IMR-90 (cell line): ENCODE data around the gene CD44. TPM values are rescaled to one million over a fixed set of nuclear protein-coding genes. Genes with fewer than 3 reads are reported as not detected.

Source experiments
- ATAC-seq: fragments of 200-7000 bp; cut with Tn5 transposase; 2 replicates; pipeline ENCODE4 v1.9.1; 2020; ENCODE audit warnings: low read depth, mild to moderate bottlenecking, moderate library complexity
- BruUV-seq: library from RNA; stranded (reverse); fragments of 400-500 nt; replicated peaks from 2 replicates; lab custom pipeline; 2021; lab: Mats Ljungman, UMichigan
- CTCF ChIA-PET: fragments of 300-600 bp; formaldehyde crosslinking; extraction: SDS; loops from one replicate; lab custom pipeline; 2021; ENCODE audit warnings: antibody characterized with exemption; lab: Yijun Ruan, JAX
- POLR2A ChIA-PET: fragments of 300-600 bp; sonication (Branson Sonifier 250); formaldehyde crosslinking; loops from one replicate; lab custom pipeline; 2022; ENCODE audit warnings: antibody characterized with exemption; ENCODE audit not compliant: unreplicated experiment; lab: Charles Lee
- DNase-seq: peaks from one replicate; pipeline ENCODE4 v3.0.0; 2013
- H2AFZ ChIP-seq: replicated peaks from 2 replicates; pipeline ENCODE3; 2013; ENCODE audit warnings: low read length, mild to moderate bottlenecking; ENCODE audit not compliant: poor library complexity
- H2AK5ac ChIP-seq: 2 replicates; pipeline ENCODE4 v1.6.1; 2013; ENCODE audit warnings: low read depth, low read length, inconsistent platforms
- H2AK9ac ChIP-seq: replicated peaks from 2 replicates; pipeline ENCODE3; 2013; ENCODE audit warnings: mild to moderate bottlenecking, low read depth, low read length, moderate library complexity; ENCODE audit not compliant: poor library complexity
- H2BK120ac ChIP-seq: 2 replicates; pipeline ENCODE4 v1.6.1; 2013; ENCODE audit warnings: low read depth, low read length, inconsistent platforms
- H2BK15ac ChIP-seq: 3 replicates; pipeline ENCODE4 v1.6.1; 2013; ENCODE audit warnings: low read depth, low read length, inconsistent platforms
- H2BK20ac ChIP-seq: 2 replicates; pipeline ENCODE4 v1.6.1; 2013; ENCODE audit warnings: low read depth, mild to moderate bottlenecking, inconsistent platforms, low read length, moderate library complexity
- H2BK5ac ChIP-seq: 2 replicates; pipeline ENCODE4 v1.6.1; 2013; ENCODE audit warnings: mild to moderate bottlenecking, low read depth, low read length, inconsistent platforms; ENCODE audit not compliant: poor library complexity, severe bottlenecking
- H3K14ac ChIP-seq: replicated peaks from 2 replicates; pipeline ENCODE4 v1.6.1; 2013; ENCODE audit warnings: low read depth, low read length, inconsistent platforms
- H3K18ac ChIP-seq: 2 replicates; pipeline ENCODE4 v1.6.1; 2013; ENCODE audit warnings: low read depth, low read length, control low read depth
- H3K23ac ChIP-seq: 2 replicates; pipeline ENCODE4 v1.6.1; 2013; ENCODE audit warnings: low read depth, low read length, inconsistent platforms
- H3K27ac ChIP-seq: 2 replicates; pipeline ENCODE4 v1.5.1; 2013; ENCODE audit warnings: mild to moderate bottlenecking, control low read depth, low read length; ENCODE audit not compliant: insufficient read depth
- H3K27me3 ChIP-seq: 2 replicates; pipeline ENCODE4 v1.6.1; 2013; ENCODE audit warnings: low read length; ENCODE audit not compliant: control insufficient read depth, insufficient read depth
- H3K36me3 ChIP-seq: 2 replicates; pipeline ENCODE4 v1.6.1; 2013; ENCODE audit warnings: low read length, mixed read lengths; ENCODE audit not compliant: control insufficient read depth, insufficient read depth
- H3K4ac ChIP-seq: 2 replicates; pipeline ENCODE4 v1.6.1; 2013; ENCODE audit warnings: low read depth, low read length, inconsistent platforms
- H3K4me1 ChIP-seq: 2 replicates; pipeline ENCODE4 v1.6.1; 2013; ENCODE audit warnings: low read length, mixed read lengths; ENCODE audit not compliant: control insufficient read depth, insufficient read depth
- H3K4me2 ChIP-seq: 2 replicates; pipeline ENCODE4 v1.6.1; 2013; ENCODE audit warnings: low read depth, mild to moderate bottlenecking, control low read depth, low read length, moderate library complexity
- H3K4me3 ChIP-seq: 2 replicates; pipeline ENCODE4 v1.5.1; 2013; ENCODE audit warnings: low read depth, mild to moderate bottlenecking, control low read depth, low read length, moderate library complexity; ENCODE audit not compliant: insufficient read depth
- H3K56ac ChIP-seq: 2 replicates; pipeline ENCODE4 v1.6.1; 2013; ENCODE audit warnings: low read length, inconsistent platforms; ENCODE audit not compliant: insufficient read depth; ENCODE audit errors: extremely low read depth
- H3K79me1 ChIP-seq, 2 experiments: 2 replicates each; pipeline ENCODE4 v1.6.1; 2013; ENCODE audit warnings: low read length in 2 of 2, inconsistent platforms in 1 of 2, low read depth in 1 of 2
- H3K9ac ChIP-seq: 2 replicates; pipeline ENCODE4 v1.6.1; 2013; ENCODE audit warnings: low read depth, low read length, control low read depth
- H3K9me1 ChIP-seq: 2 replicates; pipeline ENCODE4 v1.6.1; 2013; ENCODE audit warnings: low read length, inconsistent platforms; ENCODE audit not compliant: insufficient read depth
- H3K9me3 ChIP-seq: 2 replicates; pipeline ENCODE4 v1.6.1; 2013; ENCODE audit warnings: low read length; ENCODE audit not compliant: control insufficient read depth, insufficient read depth
- H4K20me1 ChIP-seq: 2 replicates; pipeline ENCODE4 v1.6.1; 2013; ENCODE audit warnings: low read length, inconsistent platforms; ENCODE audit not compliant: insufficient read depth
- H4K5ac ChIP-seq: 2 replicates; pipeline ENCODE4 v1.6.1; 2013; ENCODE audit warnings: mild to moderate bottlenecking, low read depth, low read length, control low read depth
- H4K8ac ChIP-seq, 2 experiments: 2 replicates each; pipeline ENCODE4 v1.6.1; 2013; ENCODE audit warnings: low read depth in 2 of 2, low read length in 2 of 2, control low read depth in 1 of 2, inconsistent platforms in 1 of 2
- H4K91ac ChIP-seq: 2 replicates; pipeline ENCODE4 v1.6.1; 2013; ENCODE audit warnings: low read depth, low read length, inconsistent platforms; ENCODE audit not compliant: insufficient read depth
- BHLHE40 ChIP-seq: fragments of 150-350 bp; IDR thresholded peaks from 2 replicates; pipeline ENCODE4 v1.6.1; 2016; ENCODE audit warnings: mild to moderate bottlenecking, low read depth, low read length
- CEBPB ChIP-seq: IDR thresholded peaks from 2 replicates; pipeline ENCODE4 v1.6.1; 2012; ENCODE audit warnings: low read depth, low read length, improper control_type of control experiment
- CHD1 ChIP-seq: IDR thresholded peaks from 2 replicates; pipeline ENCODE4 v1.6.1; 2012; ENCODE audit warnings: low read depth, low read length, improper control_type of control experiment
- CTCF ChIP-seq: conservative IDR thresholded peaks from 2 replicates; pipeline ENCODE4 v1.5.1; 2012; ENCODE audit warnings: mild to moderate bottlenecking, low read depth, low read length, improper control_type of control experiment
- ELK1 ChIP-seq: fragments of 150-350 bp; IDR thresholded peaks from 2 replicates; pipeline ENCODE4 v1.6.1; 2016; ENCODE audit warnings: low read depth, mild to moderate bottlenecking, low read length, moderate library complexity, borderline replicate concordance
- MAFK ChIP-seq: IDR thresholded peaks from 2 replicates; pipeline ENCODE4 v1.6.1; 2012; ENCODE audit warnings: low read depth, low read length, improper control_type of control experiment
- MAZ ChIP-seq: IDR thresholded peaks from 2 replicates; pipeline ENCODE4 v1.6.1; 2012; ENCODE audit warnings: low read depth, mild to moderate bottlenecking, low read length, improper control_type of control experiment, moderate library complexity, borderline replicate concordance
- MXI1 ChIP-seq: IDR thresholded peaks from 2 replicates; pipeline ENCODE4 v1.6.1; 2012; ENCODE audit warnings: low read depth, mild to moderate bottlenecking, low read length, moderate library complexity, borderline replicate concordance
- NFE2L2 ChIP-seq: fragments of 150-350 bp; IDR thresholded peaks from 2 replicates; pipeline ENCODE4 v1.6.1; 2016; ENCODE audit warnings: low read depth, mild to moderate bottlenecking, low read length
- RCOR1 ChIP-seq: IDR thresholded peaks from 2 replicates; pipeline ENCODE4 v1.6.1; 2012; ENCODE audit warnings: mild to moderate bottlenecking, low read length, improper control_type of control experiment; ENCODE audit not compliant: insufficient replicate concordance
- RFX5 ChIP-seq: IDR thresholded peaks from 2 replicates; pipeline ENCODE4 v1.8.0; 2012; ENCODE audit warnings: low read depth, mild to moderate bottlenecking, low read length, moderate library complexity
- SMC3 ChIP-seq: fragments of 150-350 bp; IDR thresholded peaks from 2 replicates; pipeline ENCODE4 v1.6.1; 2016; ENCODE audit warnings: low read depth, mild to moderate bottlenecking, antibody characterized with exemption, low read length, moderate library complexity
- WGBS, 2 experiments: methylation state at CpG; one replicate each; pipeline versions ENCODE4 v1.1.5 to v1.1.7; 2013; ENCODE audit warnings: missing lambda C conversion rate in 2 of 2; ENCODE audit not compliant: insufficient read length in 1 of 2; ENCODE audit errors: extremely low coverage in 2 of 2; 5-methylcytosine and 5-hydroxymethylcytosine counted together
- dilution Hi-C: fragments of 300-500 bp; cut with HindIII; formaldehyde crosslinking; loops from one replicate; pipeline ENCODE4 v1.14.3; 2018; ENCODE audit warnings: low sequenced_read_pairs; ENCODE audit not compliant: unreplicated experiment
- in situ Hi-C: fragments of 300-500 bp; cut with MboI; formaldehyde crosslinking; loops from 3 replicates; pipeline ENCODE4 v1.14.3; 2019; ENCODE audit warnings: low sequenced_read_pairs, inconsistent platforms, mixed read lengths
- intact Hi-C: fragments of 100-400 bp; cut with micrococcal nuclease; formaldehyde crosslinking; loops from 2 replicates; pipeline ENCODE4 v1.10.0; 2022
- polyA plus RNA-seq, 3 experiments: library from polyadenylated mRNA; depleted of rRNA; stranded (reverse); fragments of >200 nt; gene quantifications; 2 replicates each; pipeline ENCODE4 v1.2.3, GENCODE V29; 2012; ENCODE audit warnings: low replicate concordance in 1 of 3
- total RNA-seq: library from RNA; depleted of rRNA; stranded (reverse); fragments of >200 nt; gene quantifications from 2 replicates; pipeline ENCODE4 v1.2.3, GENCODE V29; 2012

Gene CD44
- total and polyA plus RNA-seq, 2 of the 4 experiments (the other 2 are of a cell fraction) = 357 to 947 TPM

GRCh38 chr11:35223371-35223796 is 84.4 kb downstream of the CD44 start:
- Histone ChIP-seq H3K9me1 (peaks cover 16% of the 10 kb centered on the region), H2AK9ac (no peak overlapping the region), H4K8ac (peak overlapping the region; percentile 2 to 12; a peak in 1 of 4 replicates), H3K27ac (peak overlapping the region; percentile 3; the same call in 1 of the 2 replicates), H4K5ac (no peak overlapping the region), H3K4me1 (peaks cover 30% of the 10 kb centered on the region), H3K27me3 (no peaks in the 10 kb centered on the region), H3K4me3 (no peak overlapping the region), H2AFZ (no peak overlapping the region), H3K23ac (no peak overlapping the region; the same call in 1 of the 2 replicates), H2BK15ac (no peak overlapping the region; the same call in 2 of the 3 replicates), H2BK5ac (peak overlapping the region; percentile 1), H3K4me2 (no peak overlapping the region), H3K4ac (no peak overlapping the region), H2AK5ac (no peak overlapping the region), H3K9ac (no peak overlapping the region), H3K56ac (no peak overlapping the region), H3K36me3 (peaks cover 68% of the 10 kb centered on the region), H3K14ac (no peak overlapping the region), H3K18ac (no peak overlapping the region), H3K79me1 (peaks cover 14 to 82% of the 10 kb centered on the region in 2 experiments), H3K9me3 (no peaks in the 10 kb centered on the region), H2BK20ac (no peak overlapping the region), H2BK120ac (0 out of 2 replicates have a peak overlapping the region, but pooled peaks have one; percentile 0), H4K91ac (no peak overlapping the region), H4K20me1 (no peaks in the 10 kb centered on the region; the same call in 1 of the 2 replicates)
- ATAC-seq (no peak), DNase-seq (peak; percentile 62)
- TF ChIP-seq MAFK (no peak), ELK1 (no peak), RCOR1 (no peak), SMC3 (no peak), CHD1 (no peak), MAZ (no peak; the same call in 1 of the 2 replicates), RFX5 (no peak), CTCF (no peak), BHLHE40 (no peak), CEBPB (no peak), NFE2L2 (no peak), MXI1 (no peak)
- 0% methylated on average over 2 of the region's 9 CpGs; no CpG with 5 or more reads in 1 of the 2 experiments for WGBS, 2 experiments
- CTCF ChIA-PET = interaction anchor here (1.2 kb wide), 1 partner anchor 165 kb away, joined by 3 read pairs; no protein-coding TSS in a partner anchor
- POLR2A ChIA-PET = no interaction called here
- intact Hi-C loops = no loop called here
- BruUV-seq = no TSS peak
- in situ Hi-C loops = no loop called here
- dilution Hi-C loops = no loop called here
